HG03064 (cell line): Measurements from ENCODE around the gene AXIN2.
"Not testable (repeated sequence)": the region's sequence is repeated elsewhere in the genome, so short reads cannot be mapped to it uniquely, and the experiment has no call there.

ENCODE experiments used
- ATAC-seq: cut with Tn5 transposase; IDR thresholded peaks from one replicate; pipeline ENCODE4 v1.9.1; 2021; ENCODE audit warnings: low read depth; ENCODE audit not compliant: unreplicated experiment

Gene AXIN2

GRCh38 chr17:65487990-65488389 lies 73.5 kb downstream of the AXIN2 start:
- ATAC-seq, result no peak

- no peak for ATAC-seq
These were observed 74.3 kb downstream of the AXIN2 start for GRCh38 chr17:65487161-65487560.

- ATAC-seq, result no peak
These were observed 75.8 kb downstream of the AXIN2 start for GRCh38 chr17:65485388-65486299.

- not testable (repeated sequence) for ATAC-seq
These were observed 77.0 kb downstream of the AXIN2 start for GRCh38 chr17:65484405-65484804.

- no peak for ATAC-seq
These were observed 78.0 kb downstream of the AXIN2 start for GRCh38 chr17:65483438-65483837.

GRCh38 chr17:65482201-65482600 lies 79.2 kb downstream of the AXIN2 start:
- ATAC-seq, result no peak

GRCh38 chr17:65479282-65479681 lies 82.2 kb downstream of the AXIN2 start:
- ATAC-seq, result no peak
